ENCODE results near the gene ZMIZ1. TPM values are rescaled to one million over a fixed set of nuclear protein-coding genes. Genes with fewer than 3 reads are reported as not detected.

Gene ZMIZ1
- total RNA-seq, 1 donor from 2014 or later, result 46.2 TPM

DNA sequence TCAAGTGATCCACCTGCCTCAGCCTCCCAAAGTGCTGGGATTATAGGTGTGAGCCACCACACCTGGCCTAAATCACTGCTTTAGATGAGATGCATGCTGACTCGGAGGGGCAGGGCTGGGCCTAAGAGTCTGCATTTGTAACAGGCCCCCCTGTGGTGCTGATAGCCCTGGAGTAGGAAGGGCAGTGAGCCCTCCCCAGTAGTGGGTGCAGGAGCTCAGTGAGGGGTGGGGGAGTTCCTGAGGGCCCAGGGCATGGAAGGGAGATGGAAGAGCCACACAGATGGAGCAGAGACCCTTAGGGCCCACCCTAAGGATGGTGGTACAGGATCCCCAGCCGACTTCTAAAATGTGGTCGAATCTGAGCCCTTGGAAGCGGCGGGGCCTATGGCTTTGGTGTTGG, 146.8 kb downstream of the ZMIZ1 start:
- Mint-ChIP-seq H3K4me3 (ENCODE audit: unreplicated experiment) (no peak overlapping the region), H3K4me1 (ENCODE audit: low read depth) (peaks cover 18% of the 10 kb centered on the region), H3K27me3 (ENCODE audit: low read depth) (no peaks in the 10 kb centered on the region), H3K27ac (ENCODE audit: unreplicated experiment) (no peak overlapping the region), H3K36me3 (ENCODE audit: low read depth) (peaks cover 22% of the 10 kb centered on the region), H3K9me3 (ENCODE audit: low read depth) (no peaks in the 10 kb centered on the region)
- peak; percentile 53 for DNase-seq (ENCODE audit: low spot score)
- TF ChIP-seq, protein P1, sequence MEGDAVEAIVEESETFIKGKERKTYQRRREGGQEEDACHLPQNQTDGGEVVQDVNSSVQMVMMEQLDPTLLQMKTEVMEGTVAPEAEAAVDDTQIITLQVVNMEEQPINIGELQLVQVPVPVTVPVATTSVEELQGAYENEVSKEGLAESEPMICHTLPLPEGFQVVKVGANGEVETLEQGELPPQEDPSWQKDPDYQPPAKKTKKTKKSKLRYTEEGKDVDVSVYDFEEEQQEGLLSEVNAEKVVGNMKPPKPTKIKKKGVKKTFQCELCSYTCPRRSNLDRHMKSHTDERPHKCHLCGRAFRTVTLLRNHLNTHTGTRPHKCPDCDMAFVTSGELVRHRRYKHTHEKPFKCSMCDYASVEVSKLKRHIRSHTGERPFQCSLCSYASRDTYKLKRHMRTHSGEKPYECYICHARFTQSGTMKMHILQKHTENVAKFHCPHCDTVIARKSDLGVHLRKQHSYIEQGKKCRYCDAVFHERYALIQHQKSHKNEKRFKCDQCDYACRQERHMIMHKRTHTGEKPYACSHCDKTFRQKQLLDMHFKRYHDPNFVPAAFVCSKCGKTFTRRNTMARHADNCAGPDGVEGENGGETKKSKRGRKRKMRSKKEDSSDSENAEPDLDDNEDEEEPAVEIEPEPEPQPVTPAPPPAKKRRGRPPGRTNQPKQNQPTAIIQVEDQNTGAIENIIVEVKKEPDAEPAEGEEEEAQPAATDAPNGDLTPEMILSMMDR (IDR thresholded peaks at IDR 0.05), result no peak

DNA sequence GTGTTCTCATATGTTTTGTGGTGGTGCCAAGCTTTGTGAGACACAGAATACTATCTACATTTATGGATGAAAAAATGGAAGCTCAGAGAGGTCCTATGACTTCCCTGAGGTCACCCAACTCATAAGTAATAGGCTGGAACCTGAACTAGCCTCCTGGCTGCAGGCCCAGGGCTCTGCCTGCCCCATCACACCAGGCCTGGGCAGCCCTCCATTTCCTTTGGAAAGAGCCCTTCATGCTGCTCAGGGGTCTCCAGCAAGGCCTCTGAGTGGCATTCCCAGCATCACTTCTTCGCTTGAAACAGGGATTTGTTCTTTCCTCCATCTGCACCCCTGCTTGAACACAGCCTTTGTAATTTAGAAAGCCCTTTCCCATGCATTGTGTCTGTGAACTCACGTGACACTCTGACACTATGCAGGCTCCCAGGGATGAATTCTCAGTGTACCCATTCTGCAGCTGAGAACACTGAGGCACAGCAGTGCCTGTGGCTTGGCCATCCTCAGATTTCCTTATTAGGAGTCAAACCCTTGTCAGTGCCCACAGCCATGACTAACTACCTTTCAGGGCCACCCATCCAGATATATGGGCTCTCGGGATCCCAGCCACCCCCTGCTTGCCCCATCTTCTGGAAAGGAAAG, 150.7 kb downstream of the ZMIZ1 start:
- no peaks in the 10 kb centered on the region for H3K27me3 Mint-ChIP-seq (ENCODE audit: low read depth)
- TF ChIP-seq, protein P1 (IDR thresholded peaks at IDR 0.05), result no peak
- no peak for DNase-seq (ENCODE audit: low spot score)
- no peak overlapping the region for H3K27ac Mint-ChIP-seq (ENCODE audit: unreplicated experiment)
- peaks cover 20% of the 10 kb centered on the region for H3K36me3 Mint-ChIP-seq (ENCODE audit: low read depth)
- no peak overlapping the region for H3K4me3 Mint-ChIP-seq (ENCODE audit: unreplicated experiment)
- no peaks in the 10 kb centered on the region for H3K9me3 Mint-ChIP-seq (ENCODE audit: low read depth)
- peaks cover 56% of the 10 kb centered on the region for H3K4me1 Mint-ChIP-seq (ENCODE audit: low read depth)

DNA sequence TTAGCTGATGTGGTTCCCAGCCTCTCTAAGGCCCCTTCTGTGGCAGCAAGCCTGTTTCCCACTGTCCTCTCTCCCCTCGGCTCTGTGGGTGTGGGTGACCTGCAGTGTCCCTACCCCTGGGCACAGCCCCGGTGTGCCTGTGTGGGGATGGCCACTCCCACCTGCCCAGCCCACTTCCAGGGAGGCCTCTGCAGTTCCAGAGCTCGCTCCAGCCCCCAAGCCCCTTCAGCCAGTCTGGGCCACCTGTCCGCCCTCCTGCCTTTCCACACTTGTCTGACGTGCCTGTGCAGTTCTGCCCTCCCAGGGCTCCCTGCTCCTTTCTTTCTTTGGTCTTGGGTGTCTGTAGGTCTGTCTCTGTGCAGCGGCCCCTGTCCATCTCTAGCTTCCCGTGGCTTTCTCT, 151.5 kb downstream of the ZMIZ1 start:
- Mint-ChIP-seq H3K4me1 (ENCODE audit: low read depth) (peaks cover 60% of the 10 kb centered on the region), H3K4me3 (ENCODE audit: unreplicated experiment) (no peak overlapping the region), H3K36me3 (ENCODE audit: low read depth) (peaks cover 23% of the 10 kb centered on the region)

DNA sequence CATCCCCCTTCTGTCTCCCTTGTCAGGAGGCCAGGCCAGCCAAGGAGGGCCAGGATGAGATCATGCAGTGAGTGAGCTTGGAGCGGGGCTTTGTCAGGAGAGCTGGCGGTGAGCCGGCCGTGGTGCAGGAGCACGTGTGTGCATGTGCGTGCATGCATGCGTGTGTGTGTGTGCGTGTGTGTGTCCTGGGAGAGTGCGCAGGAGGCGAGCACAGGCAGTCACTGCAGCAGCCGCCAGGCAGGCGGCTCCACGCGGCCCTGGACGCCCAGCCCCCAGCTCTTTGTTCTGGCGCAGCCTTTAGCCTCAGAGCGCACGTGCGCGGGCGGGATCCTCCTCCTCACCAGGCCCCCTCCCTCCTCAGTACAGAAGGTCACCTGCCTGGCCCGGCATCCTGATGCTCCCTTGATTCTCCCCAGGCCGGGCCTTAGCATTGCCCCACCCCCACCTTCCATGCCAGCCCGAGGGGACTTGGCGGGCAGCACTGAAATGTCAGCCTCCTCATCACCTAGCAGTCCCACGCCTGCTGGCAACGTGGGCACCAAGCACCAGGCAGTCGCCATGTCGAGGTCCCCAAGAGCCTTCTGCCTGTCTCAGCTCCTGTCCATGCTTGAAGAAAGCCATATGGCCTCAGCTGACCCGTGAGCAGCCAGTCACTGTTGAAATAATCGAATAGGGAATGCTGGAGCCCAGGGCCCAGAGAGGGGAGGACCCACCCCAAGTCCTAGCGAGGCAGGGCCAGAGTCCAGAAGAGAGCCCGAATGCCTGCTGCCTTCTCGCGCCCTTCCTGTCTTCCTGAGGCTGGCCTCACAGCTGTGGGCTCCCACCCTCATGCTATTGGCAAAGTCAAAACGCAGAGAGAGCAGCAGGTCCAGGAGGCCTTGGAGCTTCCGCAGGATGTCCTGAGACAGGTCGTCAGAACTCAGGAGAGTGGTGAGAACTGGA, 152.6 kb downstream of the ZMIZ1 start:
- DNase-seq (ENCODE audit: low spot score), result peak; percentile 86
- H3K36me3 Mint-ChIP-seq (ENCODE audit: low read depth), result peaks cover 20% of the 10 kb centered on the region
- peak overlapping the region; percentile 96 for H3K27ac Mint-ChIP-seq (ENCODE audit: unreplicated experiment)
- H3K4me3 Mint-ChIP-seq (ENCODE audit: unreplicated experiment), result no peak overlapping the region
- peaks cover 60% of the 10 kb centered on the region for H3K4me1 Mint-ChIP-seq (ENCODE audit: low read depth)
- TF ChIP-seq, protein P1 (IDR thresholded peaks at IDR 0.05), result no peak
- H3K9me3 Mint-ChIP-seq (ENCODE audit: low read depth), result no peaks in the 10 kb centered on the region
- no peaks in the 10 kb centered on the region for H3K27me3 Mint-ChIP-seq (ENCODE audit: low read depth)

More for the DNA sequence above, 151.5 kb downstream of the ZMIZ1 start:
- peak overlapping the region; percentile 14 for H3K27ac Mint-ChIP-seq (ENCODE audit: unreplicated experiment)
- DNase-seq (ENCODE audit: low spot score), result no peak
- TF ChIP-seq, protein P1 (IDR thresholded peaks at IDR 0.05), result no peak
- no peaks in the 10 kb centered on the region for H3K27me3 Mint-ChIP-seq (ENCODE audit: low read depth)
- H3K9me3 Mint-ChIP-seq (ENCODE audit: low read depth), result no peaks in the 10 kb centered on the region

DNA sequence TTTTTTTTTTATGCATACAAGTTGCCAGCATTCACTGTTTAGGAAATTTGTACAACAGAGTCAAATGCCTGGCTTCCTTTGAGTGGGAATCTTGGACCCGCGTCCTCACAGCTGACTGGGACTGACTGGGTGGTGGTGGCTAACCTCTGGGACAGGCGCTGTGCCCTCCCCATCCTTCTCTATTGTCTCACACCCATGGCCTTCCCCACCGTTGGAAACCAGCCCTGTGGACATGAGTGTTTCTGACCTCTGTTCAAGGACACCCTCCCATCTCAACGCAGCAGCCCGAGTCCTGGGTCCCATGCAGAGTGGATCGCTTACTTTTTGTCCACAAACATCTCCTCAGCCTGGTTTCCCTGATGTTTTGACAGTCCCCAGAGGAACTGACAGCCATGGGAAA, 153.4 kb downstream of the ZMIZ1 start:
- H3K9me3 Mint-ChIP-seq (ENCODE audit: low read depth), result no peaks in the 10 kb centered on the region
- peak; percentile 50 for DNase-seq (ENCODE audit: low spot score)
- H3K27me3 Mint-ChIP-seq (ENCODE audit: low read depth), result no peaks in the 10 kb centered on the region
- TF ChIP-seq, protein P1 (IDR thresholded peaks at IDR 0.05), result no peak
- no peak overlapping the region for H3K4me3 Mint-ChIP-seq (ENCODE audit: unreplicated experiment)
- peak overlapping the region; percentile 96 for H3K27ac Mint-ChIP-seq (ENCODE audit: unreplicated experiment)
- H3K4me1 Mint-ChIP-seq (ENCODE audit: low read depth), result peaks cover 60% of the 10 kb centered on the region
- peaks cover 14% of the 10 kb centered on the region for H3K36me3 Mint-ChIP-seq (ENCODE audit: low read depth)
